ENCODE results near the gene SLC22A15.

GRCh38 chr1:116015679-116016078 lies 39.4 kb downstream of the SLC22A15 start:
- TF ChIP-seq CTCF (conservative IDR thresholded peaks at IDR 0.05; ENCODE audit: low read depth, low read length) (no peak), EZH2 (IDR thresholded peaks at IDR 0.05; ENCODE audit: low read length, unreplicated experiment) (no peak)

Measured in PC-3 (cell line).